ENCODE results near the gene MGAT3. TPM values are rescaled to one million over a fixed set of nuclear protein-coding genes. Genes with fewer than 3 reads are reported as not detected.

Gene MGAT3
- total RNA-seq, 1 donor from 2014 or later, result 0.11 TPM

- H3K4me1 Mint-ChIP-seq (ENCODE audit: low read depth), result peaks cover under 1% of the 10 kb centered on the region
- H3K27ac Mint-ChIP-seq, result no peak overlapping the region
- intact Hi-C loops (cut with micrococcal nuclease), result no loop called here
- no peaks in the 10 kb centered on the region for H3K27me3 Mint-ChIP-seq (ENCODE audit: low read depth)
- H3K4me3 Mint-ChIP-seq (ENCODE audit: low read depth), result no peak overlapping the region
- no peaks in the 10 kb centered on the region for H3K9me3 Mint-ChIP-seq
- DNase-seq (ENCODE audit: low spot score), result no peak
- peaks cover 54% of the 10 kb centered on the region for H3K36me3 Mint-ChIP-seq (ENCODE audit: low read depth)
These were observed 37.7 kb upstream of the MGAT3 start for GRCh38 chr22:39419096-39419495.

DNA sequence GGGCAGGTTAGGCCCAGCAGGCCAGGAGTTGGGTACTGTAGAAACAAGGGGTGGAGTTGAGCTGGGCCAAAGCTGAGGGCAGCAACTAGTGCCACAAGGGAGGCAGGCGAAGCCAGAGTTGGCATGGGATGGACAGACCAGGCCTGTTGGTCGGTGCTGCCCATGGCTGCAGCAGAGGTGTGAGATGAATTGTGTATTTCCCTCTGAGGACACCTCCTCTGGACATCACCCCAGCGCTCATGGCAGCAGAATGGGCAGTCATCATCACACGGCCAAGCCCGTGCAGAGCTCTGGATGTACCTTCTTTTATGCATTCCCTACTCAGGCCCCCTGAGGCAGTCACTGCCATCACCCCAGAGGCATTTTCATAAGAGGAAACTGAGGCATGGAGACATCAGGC is 36.9 kb upstream of the MGAT3 start:
- peaks cover 58% of the 10 kb centered on the region for H3K36me3 Mint-ChIP-seq (ENCODE audit: low read depth)
- no peaks in the 10 kb centered on the region for H3K27me3 Mint-ChIP-seq (ENCODE audit: low read depth)
- H3K9me3 Mint-ChIP-seq, result no peaks in the 10 kb centered on the region
- intact Hi-C loops (cut with micrococcal nuclease), result no loop called here
- H3K4me1 Mint-ChIP-seq (ENCODE audit: low read depth), result no peaks in the 10 kb centered on the region
- no peak overlapping the region for H3K4me3 Mint-ChIP-seq (ENCODE audit: low read depth)
- no peak for DNase-seq (ENCODE audit: low spot score)
- no peak overlapping the region for H3K27ac Mint-ChIP-seq

- no peaks in the 10 kb centered on the region for H3K27me3 Mint-ChIP-seq (ENCODE audit: low read depth)
- H3K36me3 Mint-ChIP-seq (ENCODE audit: low read depth), result peaks cover 58% of the 10 kb centered on the region
- H3K9me3 Mint-ChIP-seq, result no peaks in the 10 kb centered on the region
- H3K27ac Mint-ChIP-seq, result no peak overlapping the region
- H3K4me3 Mint-ChIP-seq (ENCODE audit: low read depth), result no peak overlapping the region
- H3K4me1 Mint-ChIP-seq (ENCODE audit: low read depth), result no peaks in the 10 kb centered on the region
- intact Hi-C loops (cut with micrococcal nuclease), result no loop called here
- no peak for DNase-seq (ENCODE audit: low spot score)
These were observed 35.1 kb upstream of the MGAT3 start for GRCh38 chr22:39421691-39422090.

- intact Hi-C loops (cut with micrococcal nuclease), result no loop called here
- Mint-ChIP-seq H3K4me3 (ENCODE audit: low read depth) (no peak overlapping the region), H3K27ac (no peak overlapping the region), H3K36me3 (ENCODE audit: low read depth) (peaks cover 62% of the 10 kb centered on the region), H3K4me1 (ENCODE audit: low read depth) (no peaks in the 10 kb centered on the region), H3K9me3 (no peaks in the 10 kb centered on the region), H3K27me3 (ENCODE audit: low read depth) (no peaks in the 10 kb centered on the region)
- DNase-seq (ENCODE audit: low spot score), result no peak
These were observed 34.7 kb upstream of the MGAT3 start for GRCh38 chr22:39422101-39422500.

- no peaks in the 10 kb centered on the region for H3K9me3 Mint-ChIP-seq
- H3K27me3 Mint-ChIP-seq (ENCODE audit: low read depth), result no peaks in the 10 kb centered on the region
- intact Hi-C loops (cut with micrococcal nuclease), result no loop called here
- H3K4me3 Mint-ChIP-seq (ENCODE audit: low read depth), result no peak overlapping the region
- H3K4me1 Mint-ChIP-seq (ENCODE audit: low read depth), result no peaks in the 10 kb centered on the region
- DNase-seq (ENCODE audit: low spot score), result no peak
- H3K27ac Mint-ChIP-seq, result no peak overlapping the region
- peaks cover 65% of the 10 kb centered on the region for H3K36me3 Mint-ChIP-seq (ENCODE audit: low read depth)
These were observed 34.1 kb upstream of the MGAT3 start for GRCh38 chr22:39422721-39423120.

DNA sequence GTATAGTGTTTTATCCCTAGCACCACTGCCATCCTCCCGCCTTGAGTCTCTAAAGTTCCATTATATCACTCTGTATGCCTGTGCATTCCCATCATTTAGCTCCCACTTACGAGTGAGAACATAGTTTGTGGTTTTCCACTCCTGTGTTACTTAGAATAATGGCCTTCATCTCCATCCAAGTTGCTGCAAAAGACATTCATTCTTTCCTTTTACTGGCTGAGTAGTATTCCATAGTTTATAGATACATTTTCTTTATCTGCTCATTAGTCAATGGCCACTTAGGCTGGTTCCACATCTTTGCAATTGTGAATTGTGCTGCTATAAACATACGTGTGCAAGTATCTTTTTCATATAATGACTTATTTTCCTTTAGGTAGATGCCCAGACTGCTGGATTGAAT is 32.8 kb upstream of the MGAT3 start:
- DNase-seq (ENCODE audit: low spot score), result no peak
- Mint-ChIP-seq H3K36me3 (ENCODE audit: low read depth) (peaks cover 55% of the 10 kb centered on the region), H3K9me3 (no peaks in the 10 kb centered on the region), H3K27me3 (ENCODE audit: low read depth) (no peaks in the 10 kb centered on the region), H3K4me1 (ENCODE audit: low read depth) (no peaks in the 10 kb centered on the region), H3K4me3 (ENCODE audit: low read depth) (no peak overlapping the region), H3K27ac (no peak overlapping the region)
- intact Hi-C loops (cut with micrococcal nuclease), result no loop called here

DNA sequence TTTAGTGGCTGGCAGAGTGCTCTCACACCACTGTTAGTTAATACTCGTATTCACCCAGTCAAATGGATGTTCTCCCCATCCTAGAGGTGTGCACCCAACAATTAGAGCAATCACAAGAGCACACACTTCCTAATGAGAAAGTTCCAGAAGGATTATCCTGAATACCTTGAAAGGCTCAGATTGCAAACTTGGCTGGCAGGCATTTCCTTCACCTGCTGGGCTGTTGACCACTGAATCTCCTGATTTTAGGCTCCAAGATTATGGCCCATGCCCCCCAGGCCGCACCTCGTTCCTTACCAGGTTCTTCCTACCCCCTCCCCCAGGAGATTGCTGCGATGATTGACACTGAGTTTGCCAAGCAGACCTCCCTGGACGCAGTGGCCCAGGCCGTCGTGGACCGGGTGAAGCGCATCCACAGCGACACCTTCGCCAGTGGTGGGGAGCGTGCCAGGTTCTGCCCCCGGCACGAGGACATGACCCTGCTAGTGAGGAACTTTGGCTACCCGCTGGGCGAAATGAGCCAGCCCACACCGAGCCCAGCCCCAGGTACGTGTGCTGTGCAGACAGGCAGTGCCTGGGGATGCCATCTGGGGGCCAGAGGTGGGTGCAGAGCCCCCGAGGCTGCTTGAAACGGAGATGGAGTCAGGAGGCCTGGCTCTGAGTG is 30.3 kb upstream of the MGAT3 start:
- no peak overlapping the region for H3K27ac Mint-ChIP-seq
- intact Hi-C loops (cut with micrococcal nuclease), result no loop called here
- H3K36me3 Mint-ChIP-seq (ENCODE audit: low read depth), result peaks cover 44% of the 10 kb centered on the region
- H3K9me3 Mint-ChIP-seq, result no peaks in the 10 kb centered on the region
- no peaks in the 10 kb centered on the region for H3K27me3 Mint-ChIP-seq (ENCODE audit: low read depth)
- DNase-seq (ENCODE audit: low spot score), result no peak
- H3K4me1 Mint-ChIP-seq (ENCODE audit: low read depth), result no peaks in the 10 kb centered on the region
- no peak overlapping the region for H3K4me3 Mint-ChIP-seq (ENCODE audit: low read depth)

GRCh38 chr22:39427751-39428596 is 28.8 kb upstream of the MGAT3 start:
- H3K9me3 Mint-ChIP-seq, result no peaks in the 10 kb centered on the region
- peaks cover 39% of the 10 kb centered on the region for H3K36me3 Mint-ChIP-seq (ENCODE audit: low read depth)
- H3K4me1 Mint-ChIP-seq (ENCODE audit: low read depth), result no peaks in the 10 kb centered on the region
- DNase-seq (ENCODE audit: low spot score), result no peak
- no peak overlapping the region for H3K4me3 Mint-ChIP-seq (ENCODE audit: low read depth)
- no peak overlapping the region for H3K27ac Mint-ChIP-seq
- intact Hi-C loops (cut with micrococcal nuclease), result no loop called here
- H3K27me3 Mint-ChIP-seq (ENCODE audit: low read depth), result no peaks in the 10 kb centered on the region

GRCh38 chr22:39428597-39429071 is 28.2 kb upstream of the MGAT3 start:
- Mint-ChIP-seq H3K27ac (no peak overlapping the region), H3K36me3 (ENCODE audit: low read depth) (peaks cover 38% of the 10 kb centered on the region), H3K4me1 (ENCODE audit: low read depth) (no peaks in the 10 kb centered on the region), H3K27me3 (ENCODE audit: low read depth) (no peaks in the 10 kb centered on the region), H3K4me3 (ENCODE audit: low read depth) (no peak overlapping the region), H3K9me3 (no peaks in the 10 kb centered on the region)
- intact Hi-C loops (cut with micrococcal nuclease), result no loop called here
- DNase-seq (ENCODE audit: low spot score), result no peak

- intact Hi-C loops (cut with micrococcal nuclease), result no loop called here
- Mint-ChIP-seq H3K27me3 (ENCODE audit: low read depth) (no peaks in the 10 kb centered on the region), H3K36me3 (ENCODE audit: low read depth) (peaks cover 33% of the 10 kb centered on the region), H3K4me3 (ENCODE audit: low read depth) (no peak overlapping the region), H3K27ac (no peak overlapping the region), H3K9me3 (no peaks in the 10 kb centered on the region), H3K4me1 (ENCODE audit: low read depth) (no peaks in the 10 kb centered on the region)
- no peak for DNase-seq (ENCODE audit: low spot score)
These were observed 27.6 kb upstream of the MGAT3 start for GRCh38 chr22:39429186-39429585.

GRCh38 chr22:39429916-39430575 is 26.8 kb upstream of the MGAT3 start:
- intact Hi-C loops (cut with micrococcal nuclease), result no loop called here
- Mint-ChIP-seq H3K27me3 (ENCODE audit: low read depth) (no peaks in the 10 kb centered on the region), H3K36me3 (ENCODE audit: low read depth) (peaks cover 27% of the 10 kb centered on the region), H3K9me3 (no peaks in the 10 kb centered on the region), H3K4me1 (ENCODE audit: low read depth) (no peaks in the 10 kb centered on the region), H3K27ac (no peak overlapping the region), H3K4me3 (ENCODE audit: low read depth) (no peak overlapping the region)
- DNase-seq (ENCODE audit: low spot score), result no peak

DNA sequence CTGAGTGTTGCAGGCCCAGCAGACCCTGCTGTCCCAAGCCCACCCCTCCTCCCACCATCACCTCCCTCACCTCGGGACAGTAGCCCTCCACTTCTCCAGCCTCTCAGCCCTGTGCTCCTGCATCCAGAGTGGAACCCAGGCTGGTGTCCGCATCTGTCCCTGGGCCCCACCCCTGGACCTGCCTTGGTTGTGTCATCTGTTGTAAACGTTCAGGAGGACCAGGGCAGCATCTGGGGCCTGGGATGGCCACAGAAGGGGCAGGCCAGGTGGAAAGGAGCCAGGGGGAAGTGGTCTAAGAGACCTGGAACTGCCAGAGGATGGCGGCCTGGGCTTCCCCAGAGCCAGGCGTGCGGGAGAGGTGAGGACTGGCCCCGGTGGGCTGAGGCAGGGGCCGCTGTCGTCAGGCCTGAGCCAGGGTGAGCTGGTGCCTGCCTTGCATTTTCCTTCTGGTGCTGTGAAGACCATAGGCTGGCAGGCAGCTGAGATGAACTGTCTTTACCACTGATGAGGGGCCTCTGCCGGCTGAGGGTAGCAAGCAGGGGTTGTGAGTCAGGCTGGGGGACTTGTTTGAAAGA is 26.1 kb upstream of the MGAT3 start:
- intact Hi-C loops (cut with micrococcal nuclease), result no loop called here
- Mint-ChIP-seq H3K27me3 (ENCODE audit: low read depth) (no peaks in the 10 kb centered on the region), H3K9me3 (no peaks in the 10 kb centered on the region), H3K27ac (no peak overlapping the region), H3K4me1 (ENCODE audit: low read depth) (no peaks in the 10 kb centered on the region), H3K4me3 (ENCODE audit: low read depth) (no peak overlapping the region), H3K36me3 (ENCODE audit: low read depth) (peaks cover 26% of the 10 kb centered on the region)
- no peak for DNase-seq (ENCODE audit: low spot score)
